GM12801 (cell line): ENCODE data around the gene C9orf50.

ENCODE experiments used
- TF ChIP-seq, protein P1 (sequence below): IDR thresholded peaks from one replicate; pipeline ENCODE4 v1.5.1; 2011; ENCODE audit warnings: control low read depth; ENCODE audit not compliant: insufficient read length; ENCODE audit errors: extremely low read depth

C9orf50 gene

GRCh38 chr9:129627556-129628440 lies 6.9 kb upstream of the C9orf50 start:
- TF ChIP-seq, protein P1, sequence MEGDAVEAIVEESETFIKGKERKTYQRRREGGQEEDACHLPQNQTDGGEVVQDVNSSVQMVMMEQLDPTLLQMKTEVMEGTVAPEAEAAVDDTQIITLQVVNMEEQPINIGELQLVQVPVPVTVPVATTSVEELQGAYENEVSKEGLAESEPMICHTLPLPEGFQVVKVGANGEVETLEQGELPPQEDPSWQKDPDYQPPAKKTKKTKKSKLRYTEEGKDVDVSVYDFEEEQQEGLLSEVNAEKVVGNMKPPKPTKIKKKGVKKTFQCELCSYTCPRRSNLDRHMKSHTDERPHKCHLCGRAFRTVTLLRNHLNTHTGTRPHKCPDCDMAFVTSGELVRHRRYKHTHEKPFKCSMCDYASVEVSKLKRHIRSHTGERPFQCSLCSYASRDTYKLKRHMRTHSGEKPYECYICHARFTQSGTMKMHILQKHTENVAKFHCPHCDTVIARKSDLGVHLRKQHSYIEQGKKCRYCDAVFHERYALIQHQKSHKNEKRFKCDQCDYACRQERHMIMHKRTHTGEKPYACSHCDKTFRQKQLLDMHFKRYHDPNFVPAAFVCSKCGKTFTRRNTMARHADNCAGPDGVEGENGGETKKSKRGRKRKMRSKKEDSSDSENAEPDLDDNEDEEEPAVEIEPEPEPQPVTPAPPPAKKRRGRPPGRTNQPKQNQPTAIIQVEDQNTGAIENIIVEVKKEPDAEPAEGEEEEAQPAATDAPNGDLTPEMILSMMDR = no peak

DNA sequence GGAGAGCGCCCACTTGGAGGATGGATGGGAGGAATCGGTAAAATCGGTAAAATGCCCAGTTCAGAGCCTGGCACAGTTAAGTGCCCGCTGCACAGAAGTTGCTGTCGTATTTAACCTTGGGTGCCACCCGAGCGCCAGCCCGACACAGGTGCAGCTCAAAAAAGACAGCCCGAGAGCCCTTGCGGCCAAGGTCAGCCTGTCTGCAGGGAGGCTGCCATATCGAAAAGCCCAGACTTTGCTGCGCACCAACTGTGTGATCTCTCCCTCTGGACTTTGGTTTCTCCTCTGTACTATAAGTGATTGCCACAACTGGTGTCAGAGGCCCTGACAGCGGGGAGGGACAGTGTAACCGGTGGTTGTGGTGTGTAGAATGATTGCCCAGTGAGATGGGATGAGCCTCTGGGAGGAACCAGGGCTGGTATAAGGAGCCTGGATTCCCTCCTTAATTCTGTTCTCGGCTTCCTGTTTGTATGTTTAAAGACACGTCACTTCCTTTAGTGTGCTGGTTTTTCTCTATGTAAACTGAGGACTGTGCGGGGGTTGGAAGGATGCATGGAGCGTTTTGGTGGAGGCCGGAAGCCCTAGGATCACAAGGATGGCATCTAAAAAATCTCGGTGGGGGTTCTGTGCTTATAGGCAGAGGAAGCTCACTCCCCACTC lies 5.9 kb upstream of the C9orf50 start:
- TF ChIP-seq, protein P1 = no peak

DNA sequence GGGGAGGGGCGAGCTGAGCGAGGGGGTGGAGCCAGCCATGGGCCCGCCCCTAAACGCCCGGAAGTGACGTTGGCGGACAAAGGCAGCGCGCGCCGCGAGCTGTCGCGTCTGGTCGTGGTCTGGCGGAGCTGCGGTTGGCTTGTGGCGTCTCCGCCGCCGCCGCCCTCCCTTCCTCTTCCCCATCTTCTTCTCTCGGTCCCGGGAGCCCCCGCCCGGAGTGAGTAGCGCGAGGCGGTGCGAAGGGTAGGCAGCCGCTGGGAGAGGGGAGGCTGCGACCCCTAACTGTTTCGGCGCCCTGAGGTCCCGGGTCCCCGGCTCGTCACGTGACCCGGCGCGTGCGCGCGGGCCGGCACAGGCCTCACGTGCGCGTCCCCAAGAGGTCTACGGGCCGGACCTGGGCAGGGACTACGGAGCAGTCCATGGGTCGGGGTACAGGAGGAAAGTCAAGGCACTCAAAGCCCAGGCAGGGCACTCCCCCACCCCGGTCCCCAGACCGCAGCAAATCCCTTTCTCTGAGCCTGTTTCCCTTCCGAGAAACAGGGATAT lies 5.3 kb upstream of the C9orf50 start, which contains the start of gene NTMT1:
Gene NTMT1 (plus strand): TSS at position 85 of the 546 bp plus-strand sequence. CDS start 6,541 bp downstream, outside the sequence.
- TF ChIP-seq, protein P1 = no peak

DNA sequence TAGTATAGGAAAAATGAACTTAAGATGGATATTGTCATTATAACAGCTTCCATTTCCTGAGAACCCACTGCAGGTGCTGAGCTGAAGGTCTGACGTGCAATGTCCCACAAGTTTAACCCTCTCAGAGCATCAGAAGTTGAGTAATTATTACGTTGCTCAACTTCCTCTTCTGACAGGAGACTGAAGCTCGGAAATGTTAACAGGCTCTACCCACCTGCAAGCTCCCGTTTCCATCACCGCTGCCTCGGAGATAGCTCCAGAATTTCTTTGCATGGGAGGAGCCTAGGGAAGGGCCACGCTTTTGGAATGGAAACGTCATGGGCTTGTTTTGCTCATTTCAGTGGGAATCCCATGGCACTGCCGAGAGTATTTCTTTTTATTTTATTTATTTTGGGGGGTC lies 4.0 kb upstream of the C9orf50 start:
- TF ChIP-seq, protein P1 = no peak

DNA sequence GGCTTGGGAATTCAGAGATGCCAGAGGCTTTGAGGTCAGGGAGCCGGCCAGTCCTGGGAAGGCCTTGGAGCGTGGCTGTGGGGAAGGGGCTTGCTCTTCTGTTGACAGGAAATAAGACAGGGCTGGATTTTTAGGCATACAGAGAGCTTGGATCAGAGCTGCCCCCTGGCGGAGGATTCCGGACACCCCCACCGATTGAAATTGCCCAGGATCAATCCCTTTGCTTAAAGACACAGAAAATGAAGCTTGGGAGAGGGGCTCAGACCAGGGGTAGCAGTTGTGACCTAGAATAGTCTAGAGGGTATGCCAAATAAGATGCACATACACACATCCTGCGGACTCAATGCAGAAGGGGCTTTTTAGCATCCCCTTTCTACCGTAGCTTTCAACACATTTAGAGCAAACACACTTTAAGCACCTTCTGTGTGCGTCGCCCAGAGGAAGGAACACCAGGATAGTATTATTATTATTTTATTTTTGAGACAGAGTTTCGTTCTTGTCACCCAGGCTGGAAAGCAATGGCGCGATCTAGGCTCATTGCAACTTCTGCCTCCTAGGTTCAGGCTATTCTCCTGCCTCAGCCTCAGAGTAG lies 3.4 kb upstream of the C9orf50 start:
- TF ChIP-seq, protein P1 = no peak

DNA sequence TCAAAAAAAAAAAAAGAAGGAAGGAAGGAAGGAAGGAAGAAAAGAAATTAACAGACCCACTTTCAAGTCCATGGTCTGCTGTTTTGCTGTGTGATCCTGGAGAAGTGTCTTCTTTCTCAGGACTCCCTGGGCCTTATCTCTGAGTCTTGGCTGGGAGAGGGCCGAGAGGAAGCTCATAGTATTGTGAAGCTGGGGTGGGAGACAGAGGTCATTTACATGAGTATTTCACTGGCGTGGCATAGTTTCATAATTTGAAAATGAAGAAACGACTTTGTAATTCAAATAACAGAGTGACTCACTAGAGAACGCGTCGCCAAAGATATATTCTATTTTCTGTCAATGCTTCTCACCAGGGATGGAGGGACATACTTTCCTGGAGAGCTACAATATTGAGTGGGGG lies 2.4 kb upstream of the C9orf50 start:
- TF ChIP-seq, protein P1 = no peak
